ENCODE measurements around the gene REG1A. TPM values are rescaled to one million over a fixed set of nuclear protein-coding genes. Genes with fewer than 3 reads are reported as not detected.

The REG1A gene
- total and polyA plus RNA-seq, 9 of the 15 experiments (the other 6 are each of a cell fraction or from before 2014, with no cell fraction given) = 3.1 TPM; not detected in 8

GRCh38 chr2:79085382-79085781, 34.9 kb upstream of the REG1A start (continued):
- TF ChIP-seq ZNF318 (IDR thresholded peaks at IDR 0.05; ENCODE audit: borderline replicate concordance in 1 of 2, low read depth in 1 of 2) (no peak), TAF7 (tag; IDR thresholded peaks at IDR 0.05) (no peak), HNRNPLL (IDR thresholded peaks at IDR 0.05; ENCODE audit: low read depth, low read length, poor library complexity, severe bottlenecking) (no peak), PHF21A (IDR thresholded peaks at IDR 0.05; ENCODE audit: borderline replicate concordance, low read depth) (no peak), ZNF407 (IDR thresholded peaks at IDR 0.05; ENCODE audit: low read depth) (no peak)

Data from K562 (cell line).